Left renal cortex interstitium (tissue), 4 donors: ENCODE results near the gene CDC42BPA. TPM values are rescaled to one million over a fixed set of nuclear protein-coding genes. Genes with fewer than 3 reads are reported as not detected.
"Not testable (repeated sequence)": the region's sequence is repeated elsewhere in the genome, so short reads cannot be mapped to it uniquely, and the experiment has no call there.

ENCODE experiments used
- DNase-seq, 4 donors: peaks; one replicate each; pipeline ENCODE4 v3.0.0-alpha.2; 2013; ENCODE audit warnings: low read depth in 4 of 4, low spot score in 2 of 4, missing footprints in 1 of 4
- polyA plus RNA-seq, 4 donors: library from polyadenylated mRNA; unstranded; fragments of 120-200 nt; gene quantifications; one replicate each; pipeline ENCODE4 v1.2.1, GENCODE V29; 2013; ENCODE audit not compliant: insufficient read length in 4 of 4

CDC42BPA gene
- polyA plus RNA-seq, 4 donors: 36.2 to 41.0 (median 39.3) TPM

- DNase-seq: no peak
These were observed 6.8 kb downstream of the CDC42BPA start for GRCh38 chr1:227311389-227312001.

- no peak for DNase-seq
These were observed 9.6 kb downstream of the CDC42BPA start for GRCh38 chr1:227308367-227309336.

GRCh38 chr1:227306689-227307088 lies 11.6 kb downstream of the CDC42BPA start:
- no peak for DNase-seq

- no peak for DNase-seq
These were observed 12.2 kb downstream of the CDC42BPA start for GRCh38 chr1:227305894-227306626.

GRCh38 chr1:227304665-227305064 lies 13.6 kb downstream of the CDC42BPA start:
- no peak for DNase-seq

GRCh38 chr1:227303662-227304061 lies 14.6 kb downstream of the CDC42BPA start:
- DNase-seq: no peak

- DNase-seq: no peak
These were observed 17.6 kb downstream of the CDC42BPA start for GRCh38 chr1:227300682-227301081.

GRCh38 chr1:227299688-227300087 lies 18.6 kb downstream of the CDC42BPA start:
- no peak for DNase-seq

- DNase-seq: no peak
These were observed 19.1 kb downstream of the CDC42BPA start for GRCh38 chr1:227299241-227299627.

GRCh38 chr1:227298512-227299240 lies 19.6 kb downstream of the CDC42BPA start:
- no peak for DNase-seq

- no peak for DNase-seq
These were observed 21.1 kb downstream of the CDC42BPA start for GRCh38 chr1:227297073-227297793.

- DNase-seq: no peak
These were observed 22.7 kb downstream of the CDC42BPA start for GRCh38 chr1:227295609-227296008.

- DNase-seq: no peak
These were observed 32.5 kb downstream of the CDC42BPA start for GRCh38 chr1:227285745-227286144.

- DNase-seq: no peak
These were observed 36.9 kb downstream of the CDC42BPA start for GRCh38 chr1:227281371-227281770.

GRCh38 chr1:227280836-227281235 lies 37.5 kb downstream of the CDC42BPA start:
- no peak for DNase-seq

GRCh38 chr1:227276156-227276693 lies 42.1 kb downstream of the CDC42BPA start:
- DNase-seq: not testable (repeated sequence)

GRCh38 chr1:227273557-227273956 lies 44.7 kb downstream of the CDC42BPA start:
- DNase-seq: peak in 3 of 4 donors; percentile 3 to 46 (median 16)

- no peak for DNase-seq
These were observed 45.9 kb downstream of the CDC42BPA start for GRCh38 chr1:227272428-227272827.

GRCh38 chr1:227270554-227270953 lies 47.7 kb downstream of the CDC42BPA start:
- DNase-seq: no peak
